ENCODE data around the gene SPATA45.

Gene SPATA45

GRCh38 chr1:212782422-212783154 lies 64.9 kb downstream of the SPATA45 start:
- TF ChIP-seq CTCF (IDR thresholded peaks at IDR 0.05; ENCODE audit: control insufficient read depth, insufficient read depth, low read depth, low read length, missing control alignments), result peak; percentile 47
- DNase-seq (ENCODE audit: low read depth), result no peak
- H3K4me3 ChIP-seq (ENCODE audit: control insufficient read depth, low read depth, low read length), result no peak overlapping the region

- DNase-seq (ENCODE audit: low read depth), result no peak
- H3K4me3 ChIP-seq (ENCODE audit: control insufficient read depth, low read depth, low read length), result no peak overlapping the region
- TF ChIP-seq CTCF (IDR thresholded peaks at IDR 0.05; ENCODE audit: control insufficient read depth, insufficient read depth, low read depth, low read length, missing control alignments), result no peak
Measured at GRCh38 chr1:212781225-212781624, 66.2 kb downstream of the SPATA45 start.

- TF ChIP-seq CTCF (IDR thresholded peaks at IDR 0.05; ENCODE audit: control insufficient read depth, insufficient read depth, low read depth, low read length, missing control alignments), result no peak
- no peak for DNase-seq (ENCODE audit: low read depth)
- no peak overlapping the region for H3K4me3 ChIP-seq (ENCODE audit: control insufficient read depth, low read depth, low read length)
Measured at GRCh38 chr1:212780759-212781158, 66.7 kb downstream of the SPATA45 start.

All from AG09309 (cell line).